Liver (tissue), 9 donors: ENCODE measurements around the gene SHANK2. TPM values are rescaled to one million over a fixed set of nuclear protein-coding genes. Genes with fewer than 3 reads are reported as not detected.

Experiments used
- DNase-seq: peaks from one replicate; pipeline ENCODE4 v3.0.0-alpha.2; 2017; ENCODE audit warnings: low spot score
- H3K27ac ChIP-seq, 2 donors: one replicate each; pipeline ENCODE4 v1.7.0; 2013; ENCODE audit warnings: inconsistent platforms in 2 of 2, low read length in 2 of 2, control low read depth in 1 of 2, low read depth in 1 of 2, mild to moderate bottlenecking in 1 of 2
- H3K27me3 ChIP-seq, 4 donors: one replicate each; pipeline versions ENCODE4 v1.6.1 to v1.7.0; 2013; ENCODE audit warnings: low read length in 3 of 4, inconsistent platforms in 1 of 4, mild to moderate bottlenecking in 1 of 4, moderate library complexity in 1 of 4; ENCODE audit not compliant: control insufficient read depth in 4 of 4, insufficient read depth in 4 of 4
- H3K36me3 ChIP-seq, 4 donors: one replicate each; pipeline versions ENCODE4 v1.6.1 to v1.7.0; 2013; ENCODE audit warnings: low read length in 3 of 4, mild to moderate bottlenecking in 3 of 4, low read depth in 1 of 4, moderate library complexity in 1 of 4; ENCODE audit not compliant: control insufficient read depth in 4 of 4, insufficient read depth in 3 of 4
- H3K4me1 ChIP-seq, 4 donors: one replicate each; pipeline versions ENCODE4 v1.6.1 to v1.7.0; 2013; ENCODE audit warnings: low read length in 3 of 4, mild to moderate bottlenecking in 3 of 4, moderate library complexity in 1 of 4; ENCODE audit not compliant: control insufficient read depth in 4 of 4, insufficient read depth in 4 of 4
- H3K4me3 ChIP-seq, 3 donors: one replicate each; pipeline versions ENCODE4 v1.6.1 to v1.7.0; 2013; ENCODE audit warnings: low read length in 3 of 3, control low read depth in 1 of 3, low read depth in 1 of 3, mild to moderate bottlenecking in 1 of 3
- H3K9ac ChIP-seq, 2 donors: one replicate each; pipeline ENCODE4 v1.7.0; 2013; ENCODE audit warnings: low read length in 2 of 2, mild to moderate bottlenecking in 2 of 2, moderate library complexity in 2 of 2, control low read depth in 1 of 2, low read depth in 1 of 2
- H3K9me3 ChIP-seq, 4 donors: one replicate each; pipeline versions ENCODE4 v1.6.1 to v1.7.0; 2013; ENCODE audit warnings: low read length in 3 of 4; ENCODE audit not compliant: control insufficient read depth in 4 of 4
- ATF3 ChIP-seq: IDR thresholded peaks from 2 replicates; pipeline ENCODE4 v1.6.1; 2016; ENCODE audit warnings: antibody characterized with exemption
- FOXA1 ChIP-seq: IDR thresholded peaks from 2 replicates; pipeline ENCODE4 v1.6.1; 2016; ENCODE audit warnings: antibody characterized with exemption
- FOXA2 ChIP-seq: IDR thresholded peaks from 2 replicates; pipeline ENCODE4 v1.6.1; 2016; ENCODE audit warnings: antibody characterized with exemption
- GABPA ChIP-seq, 2 donors: IDR thresholded peaks in 1 of 2; conservative IDR thresholded peaks in 1 of 2; 2 replicates each; pipeline ENCODE4 v1.6.1; 2016; ENCODE audit warnings: antibody characterized with exemption in 2 of 2, mild to moderate bottlenecking in 1 of 2, moderate library complexity in 1 of 2
- HNF4A ChIP-seq, 2 donors: conservative IDR thresholded peaks; 2 replicates each; pipeline ENCODE4 v1.6.1; 2016; ENCODE audit warnings: antibody characterized with exemption in 2 of 2, mild to moderate bottlenecking in 2 of 2
- HNF4G ChIP-seq: IDR thresholded peaks from 2 replicates; pipeline ENCODE4 v1.6.1; 2016; ENCODE audit warnings: antibody characterized with exemption
- JUND ChIP-seq, 2 donors: IDR thresholded peaks; 2 replicates each; pipeline ENCODE4 v1.6.1; 2016; ENCODE audit warnings: antibody characterized with exemption in 2 of 2
- NR2F2 ChIP-seq: IDR thresholded peaks from 2 replicates; pipeline ENCODE4 v1.6.1; 2016; ENCODE audit warnings: antibody characterized with exemption
- RAD21 ChIP-seq, 2 donors: IDR thresholded peaks; 2 replicates each; pipeline ENCODE4 v1.6.1; 2016; ENCODE audit warnings: antibody characterized with exemption in 2 of 2, mild to moderate bottlenecking in 2 of 2
- RXRA ChIP-seq, 2 donors: IDR thresholded peaks; 2 replicates each; pipeline ENCODE4 v1.6.1; 2017 to 2018; ENCODE audit warnings: antibody characterized with exemption in 2 of 2, mild to moderate bottlenecking in 1 of 2
- SP1 ChIP-seq: IDR thresholded peaks from 2 replicates; pipeline ENCODE4 v1.6.1; 2018; ENCODE audit warnings: antibody characterized with exemption, mild to moderate bottlenecking
- TAF1 ChIP-seq: conservative IDR thresholded peaks from 2 replicates; pipeline ENCODE4 v1.6.1; 2016; ENCODE audit warnings: antibody characterized with exemption, mild to moderate bottlenecking
- YY1 ChIP-seq: IDR thresholded peaks from 2 replicates; pipeline ENCODE4 v1.6.1; 2016; ENCODE audit warnings: antibody characterized with exemption, mild to moderate bottlenecking
- ZBTB33 ChIP-seq: IDR thresholded peaks from 2 replicates; pipeline ENCODE4 v1.6.1; 2016; ENCODE audit warnings: antibody characterized with exemption
- WGBS: extraction: QIAGEN DNeasy Blood & Tissue Kit; methylation state at CpG from one replicate; pipeline ENCODE4 v1.1.7; 2013; 5-methylcytosine and 5-hydroxymethylcytosine counted together
- polyA plus RNA-seq, 2 donors: library from polyadenylated mRNA; stranded (reverse) in 1 of 2; unstranded in 1 of 2; fragments of 200-250 nt in 1 of 2; fragments of >200 nt in 1 of 2; fragmentation: Nextera tagmentation in 1 of 2; extraction: Ambion mirVana in 1 of 2; gene quantifications; one replicate each; pipeline versions ENCODE4 v1.2.1 to v1.2.3, GENCODE V29; 2013 to 2015
- total RNA-seq, 2 donors: library from RNA; depleted of rRNA; stranded (reverse); fragments of >200 nt; gene quantifications; one replicate each; pipeline ENCODE4 v1.2.3, GENCODE V29; 2014
- TF ChIP-seq, protein P1 (sequence below): IDR thresholded peaks from 2 replicates; pipeline ENCODE4 v1.6.1; 2016; ENCODE audit warnings: antibody characterized with exemption
- donor health status: healthy.
- donor health status: healthy.
- donor health status: healthy.
- donor health status: healthy.
- donor health status: healthy.

The SHANK2 gene
- total and polyA plus RNA-seq, 4 donors: 5.4 to 36.4 (median 12.4) TPM

DNA sequence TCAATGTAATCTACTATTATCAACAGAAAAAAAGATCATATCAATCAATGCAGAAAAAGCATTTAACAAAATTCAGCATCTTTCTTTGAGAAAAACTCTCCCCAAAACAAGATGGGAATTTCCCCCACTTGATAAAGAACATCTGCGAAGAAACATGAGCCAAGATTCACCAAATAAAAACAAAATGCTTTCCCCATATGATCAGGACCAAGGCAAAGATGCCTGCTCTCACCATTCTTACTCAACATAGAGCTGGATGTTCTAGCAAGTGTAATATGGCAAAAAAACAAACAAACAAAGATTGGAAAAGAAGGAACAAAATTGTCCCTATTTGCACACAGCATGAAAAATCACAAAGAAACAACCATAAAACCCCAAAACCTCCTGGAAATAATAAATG, 23.4 kb downstream of the SHANK2 start:
- WGBS: 83% methylated on average over 1 of the region's 1 CpG
- no peak for TF ChIP-seq HNF4G
- TF ChIP-seq, protein P1, sequence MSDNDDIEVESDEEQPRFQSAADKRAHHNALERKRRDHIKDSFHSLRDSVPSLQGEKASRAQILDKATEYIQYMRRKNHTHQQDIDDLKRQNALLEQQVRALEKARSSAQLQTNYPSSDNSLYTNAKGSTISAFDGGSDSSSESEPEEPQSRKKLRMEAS: no peak
- TF ChIP-seq RXRA (IDR thresholded peaks at IDR 0.05): no peak
- no peak for TF ChIP-seq ATF3
- no peak for TF ChIP-seq YY1
- TF ChIP-seq NR2F2: no peak
- no peak for TF ChIP-seq JUND (IDR thresholded peaks at IDR 0.05)
- TF ChIP-seq TAF1: no peak
- no peak for TF ChIP-seq ZBTB33
- no peak for TF ChIP-seq FOXA2
- no peak for TF ChIP-seq SP1
- TF ChIP-seq FOXA1: no peak
- H3K9me3 ChIP-seq: peaks cover 0 to 2% (median 0%) of the 10 kb centered on the region in 4 donors
- DNase-seq: no peak
- no peak overlapping the region for H3K27ac ChIP-seq
- no peak overlapping the region for H3K9ac ChIP-seq
- H3K36me3 ChIP-seq: peaks cover 0 to 7% (median 4%) of the 10 kb centered on the region in 4 donors
- no peaks in the 10 kb centered on the region for H3K27me3 ChIP-seq
- H3K4me1 ChIP-seq: peaks cover 0 to 11% (median 5%) of the 10 kb centered on the region in 4 donors
- no peak overlapping the region for H3K4me3 ChIP-seq

DNA sequence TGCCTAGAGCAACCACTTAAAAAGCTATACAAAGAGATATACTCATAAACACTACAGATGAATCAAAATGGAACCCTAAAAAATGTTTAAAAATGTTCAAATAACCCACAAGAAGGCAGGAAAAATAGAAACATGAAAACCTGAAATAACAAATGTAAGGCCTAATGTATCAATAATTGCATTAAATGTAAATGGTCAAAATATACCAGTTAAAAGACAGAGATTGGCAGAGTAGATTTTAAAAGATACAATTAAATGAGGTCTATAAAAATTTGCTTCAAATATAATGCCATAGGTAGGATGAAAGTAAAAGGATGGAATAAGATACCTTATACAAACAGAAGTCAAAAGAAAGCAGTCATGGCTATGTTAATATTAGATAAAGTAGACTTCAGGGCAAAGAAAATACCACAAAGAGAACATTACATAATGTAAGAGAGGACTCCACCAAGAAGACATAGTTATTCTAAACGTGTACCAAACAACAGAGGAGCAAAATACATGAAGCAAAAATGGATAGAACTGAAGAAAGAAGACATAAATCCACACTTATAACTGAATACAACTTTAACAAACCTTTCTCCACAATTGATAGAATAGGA, 25.2 kb downstream of the SHANK2 start:
- peaks cover 0 to 22% (median 11%) of the 10 kb centered on the region in 4 donors for H3K36me3 ChIP-seq
- H3K4me1 ChIP-seq: peaks cover 0 to 4% (median 3%) of the 10 kb centered on the region in 4 donors
- H3K9me3 ChIP-seq: peaks cover 0 to 2% (median 0%) of the 10 kb centered on the region in 4 donors
- WGBS: 66% methylated on average over 1 of the region's 1 CpG
- DNase-seq: no peak
- no peak overlapping the region for H3K27ac ChIP-seq
- H3K4me3 ChIP-seq: no peak overlapping the region
- H3K27me3 ChIP-seq: no peaks in the 10 kb centered on the region
- TF ChIP-seq YY1: no peak
- TF ChIP-seq GABPA (IDR thresholded peaks at IDR 0.05 in 1 of 2, conservative IDR thresholded peaks at IDR 0.05 in 1 of 2): no peak
- TF ChIP-seq RAD21 (IDR thresholded peaks at IDR 0.05): no peak
- no peak for TF ChIP-seq FOXA2
- no peak overlapping the region for H3K9ac ChIP-seq

GRCh38 chr11:71223671-71224660, 28.4 kb downstream of the SHANK2 start:
- Histone ChIP-seq H3K27ac (no peak overlapping the region), H3K4me1 (no peaks in the 10 kb centered on the region), H3K27me3 (no peaks in the 10 kb centered on the region), H3K4me3 (no peak overlapping the region), H3K9ac (no peak overlapping the region), H3K36me3 (peaks cover 0 to 22% (median 11%) of the 10 kb centered on the region in 4 donors), H3K9me3 (peaks cover 0 to 2% (median 0%) of the 10 kb centered on the region in 4 donors)
- DNase-seq: no peak
- 95% methylated on average over 23 of the region's 23 CpGs for WGBS
- TF ChIP-seq GABPA (IDR thresholded peaks at IDR 0.05 in 1 of 2, conservative IDR thresholded peaks at IDR 0.05 in 1 of 2) (no peak), RAD21 (IDR thresholded peaks at IDR 0.05) (no peak), HNF4A (conservative IDR thresholded peaks at IDR 0.05) (no peak)
